Activated CD4-positive, CD25-positive, alpha-beta regulatory T cell treated with anti-CD3 and anti-CD28 coated beads, Interleukin-2, amount 50 U/mL, for 72 hours (primary cell): ENCODE results near the gene SGTB.
"Not testable (repeated sequence)": the region's sequence is repeated elsewhere in the genome, so short reads cannot be mapped to it uniquely, and the experiment has no call there.

ENCODE experiments used
- DNase-seq: peaks from one replicate; pipeline ENCODE4 v3.0.0; 2021

The SGTB gene

DNA sequence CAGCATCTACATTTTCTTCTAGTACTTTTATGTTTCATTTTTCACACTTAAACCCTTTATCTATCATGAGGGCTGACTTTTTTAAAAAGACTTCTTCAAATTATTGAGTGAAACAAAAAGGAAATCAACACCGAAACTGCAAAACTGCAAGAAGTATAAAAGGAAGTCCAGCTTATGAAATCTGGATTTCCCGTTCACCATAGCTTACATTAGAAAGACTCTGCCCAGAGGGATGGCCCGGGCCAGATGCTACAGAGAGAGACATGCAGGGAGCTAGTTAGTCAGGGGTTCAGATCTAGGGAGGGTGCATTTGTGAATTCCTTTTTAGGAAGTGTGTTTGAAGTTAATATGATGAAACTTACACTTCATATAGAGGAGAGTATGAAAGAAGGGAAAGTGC is 10.1 kb upstream of the SGTB start:
- not testable (repeated sequence) for DNase-seq

DNA sequence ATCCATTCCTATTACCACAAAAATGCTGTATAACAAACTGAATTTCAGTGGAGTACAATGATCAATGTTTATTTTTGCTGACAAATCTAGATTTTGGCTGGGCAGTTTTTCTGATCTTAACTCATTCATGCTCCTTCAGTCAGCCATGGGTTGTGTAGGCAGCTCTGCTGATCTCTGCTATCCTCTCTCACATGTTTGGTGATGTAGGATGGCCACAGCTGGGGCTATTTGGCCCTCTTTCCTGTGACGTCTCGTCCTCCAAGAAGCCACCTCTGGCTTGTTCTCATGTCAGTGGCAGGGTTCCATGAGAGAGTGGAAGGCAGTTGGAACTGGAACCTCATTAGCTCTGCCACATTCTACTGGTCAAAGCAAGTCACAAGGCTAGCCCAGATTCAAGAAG is 9.0 kb upstream of the SGTB start:
- no peak for DNase-seq

DNA sequence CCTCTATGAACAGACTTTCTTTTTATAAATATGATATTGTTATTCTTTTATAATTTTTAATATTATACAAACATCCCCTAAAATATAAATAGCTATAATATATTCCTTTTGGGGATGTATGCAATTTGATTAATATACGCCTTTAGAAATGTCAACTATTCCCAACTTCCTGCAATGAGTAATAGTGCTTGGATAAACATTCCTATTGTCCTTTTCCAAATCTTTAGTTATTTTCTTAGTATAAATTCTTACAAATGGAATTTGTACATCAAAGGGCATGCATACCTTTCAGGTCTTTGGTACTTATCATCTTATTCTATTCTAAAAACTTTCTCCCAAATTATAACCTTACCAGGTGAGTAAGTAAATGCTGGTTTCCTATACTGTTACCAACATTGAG is 6.3 kb upstream of the SGTB start:
- DNase-seq: no peak

DNA sequence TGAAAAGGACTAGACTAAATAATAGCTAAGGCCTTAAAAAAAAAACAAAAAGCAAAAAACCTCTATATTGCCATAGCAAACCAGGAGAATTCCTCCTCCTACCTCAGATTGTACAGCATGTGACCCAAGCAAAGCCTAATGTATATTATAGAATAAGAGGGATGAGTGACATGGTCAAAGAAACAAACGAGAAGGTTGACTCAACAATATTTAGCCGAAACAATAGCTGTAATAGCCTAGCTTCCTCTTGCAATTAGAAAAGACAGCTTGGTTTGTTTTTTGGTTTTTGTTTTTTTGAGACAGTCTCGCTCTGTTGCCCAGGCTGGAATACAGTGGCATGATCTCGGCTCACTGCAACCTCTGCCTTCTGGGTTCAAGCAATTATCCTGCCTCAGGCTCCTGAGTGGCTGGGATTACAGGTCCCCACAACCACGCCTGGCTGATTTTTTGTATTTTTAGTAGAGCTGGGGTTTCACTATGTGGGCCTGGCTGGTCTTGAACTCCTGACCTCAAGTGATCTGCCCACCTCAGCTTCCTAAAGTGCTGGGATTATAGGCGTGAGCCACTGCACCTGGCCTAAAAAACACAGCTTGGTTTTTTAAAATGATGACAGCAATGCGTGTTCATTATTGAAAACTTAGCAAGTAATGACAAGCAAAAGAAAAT is 5.7 kb upstream of the SGTB start:
- DNase-seq: no peak

DNA sequence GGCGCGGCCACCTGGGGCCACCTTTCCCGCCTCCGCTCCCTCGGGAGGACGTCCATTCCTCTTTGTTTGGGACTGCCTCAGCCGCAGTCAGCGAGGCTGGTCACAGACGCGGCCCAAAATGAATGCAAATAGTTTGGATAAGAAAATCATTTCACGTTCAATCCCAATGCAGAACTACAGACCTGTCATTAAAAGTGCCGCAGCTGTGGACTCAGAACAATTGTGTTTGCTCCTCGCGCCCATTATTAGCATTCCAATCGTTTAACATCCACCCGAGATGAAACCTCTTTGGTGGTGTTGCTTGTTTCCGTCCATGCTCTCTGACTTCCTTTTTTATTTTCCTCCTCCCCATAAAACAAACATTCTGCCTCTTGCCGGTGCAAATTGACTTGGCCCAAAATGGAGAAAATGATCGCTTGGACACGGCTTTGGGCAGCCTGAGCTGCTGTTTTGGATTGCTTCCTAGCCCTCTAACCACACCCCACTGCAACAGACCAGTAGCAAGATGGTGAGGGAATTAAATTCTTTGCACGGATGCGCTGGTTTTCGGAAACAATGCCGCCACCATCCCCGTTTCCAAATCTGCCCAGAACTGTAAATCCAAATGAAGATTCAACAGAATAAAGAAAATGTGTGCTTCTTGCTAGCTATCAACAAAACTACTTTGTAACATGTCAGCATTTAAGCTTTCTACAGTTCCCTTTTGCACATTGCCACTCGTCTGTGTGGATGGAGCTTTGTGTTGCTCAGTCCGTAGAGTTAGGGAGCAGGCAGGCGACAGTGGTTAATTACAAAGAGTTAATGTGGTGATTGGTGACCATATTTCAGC is 880 bp upstream of the SGTB start:
- no peak for DNase-seq

DNA sequence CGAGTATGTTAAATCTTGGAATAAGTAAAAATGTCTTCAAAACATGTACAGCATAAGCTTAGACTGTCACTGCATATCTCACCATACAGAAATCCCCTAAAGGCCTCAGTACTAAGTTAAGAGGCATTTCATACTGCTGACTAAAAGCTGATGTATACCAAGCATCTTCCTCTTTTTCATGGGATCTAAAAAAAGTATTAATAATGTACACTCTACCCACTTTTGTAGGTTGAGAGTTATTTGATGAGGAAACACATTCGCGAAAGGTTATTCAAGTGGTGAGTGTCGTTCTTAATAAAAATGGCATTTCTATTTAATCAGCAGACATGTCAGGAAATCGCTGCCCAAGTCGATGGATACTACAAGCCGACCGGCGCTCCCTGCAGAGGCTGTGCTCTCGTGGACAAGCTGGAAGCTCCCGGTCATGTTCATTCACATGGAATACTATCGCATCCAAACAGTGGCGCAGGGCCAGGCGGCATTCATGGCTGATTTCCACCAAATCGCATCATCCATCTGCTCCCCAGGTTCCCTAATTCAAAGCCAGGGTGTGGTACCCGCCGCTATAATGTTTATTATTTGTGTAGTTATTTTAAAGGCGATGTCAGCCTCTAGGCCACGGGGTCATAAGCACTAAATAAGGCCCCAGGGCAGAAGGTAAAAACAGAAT is 724 bp downstream of the SGTB start:
- DNase-seq: peak; percentile 41

DNA sequence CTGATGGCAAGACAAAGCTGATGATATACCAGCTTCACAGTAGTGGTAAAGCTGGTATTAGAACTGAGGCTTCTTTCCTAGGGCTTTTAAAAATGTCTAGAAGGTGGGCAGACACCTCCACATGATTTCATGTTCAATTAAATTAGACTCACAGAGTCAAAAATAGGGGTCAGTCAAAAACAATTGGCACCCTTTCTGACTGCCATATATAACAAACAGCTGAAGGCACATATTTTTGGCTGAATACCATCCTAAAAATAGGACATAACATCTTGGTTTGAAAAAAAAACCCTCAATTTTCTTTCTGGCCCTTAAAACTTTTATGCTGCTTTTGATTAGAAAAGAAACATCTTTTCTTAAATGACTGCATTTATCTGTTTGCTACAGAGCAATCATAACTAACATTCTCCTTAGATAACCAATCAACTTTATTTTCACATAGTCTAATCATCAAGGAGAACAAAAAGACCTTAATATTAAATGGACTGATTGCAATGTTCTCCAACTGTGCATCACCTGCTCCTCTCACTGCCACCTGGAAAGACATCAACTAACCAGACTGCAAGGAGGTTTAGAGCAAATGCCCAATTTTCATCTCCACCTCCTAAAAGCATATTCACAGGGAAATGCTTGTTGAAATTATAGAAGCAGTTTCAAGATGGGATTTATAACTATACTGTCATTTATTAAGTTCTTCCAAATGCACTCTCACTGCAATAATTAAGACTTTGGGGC is 3.2 kb downstream of the SGTB start:
- no peak for DNase-seq

DNA sequence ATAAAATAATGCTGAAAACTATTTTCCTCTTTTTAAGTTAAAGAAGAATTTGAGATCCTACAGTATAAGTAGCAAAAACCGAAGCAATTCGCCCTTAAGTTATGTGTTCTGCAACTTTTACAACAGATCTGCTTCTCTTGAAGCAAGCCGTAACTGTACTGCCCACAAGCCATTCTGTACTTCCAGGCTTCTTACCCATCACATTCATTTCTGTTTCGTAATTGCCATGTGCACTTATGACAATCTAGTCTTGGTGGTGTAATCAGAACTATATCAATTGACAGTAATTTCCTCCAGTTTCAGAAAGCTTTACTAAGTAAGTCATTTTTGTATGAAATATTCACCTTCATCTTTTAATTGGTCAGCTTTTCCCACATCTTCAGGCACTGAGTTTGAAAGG is 13.8 kb downstream of the SGTB start:
- DNase-seq: no peak

DNA sequence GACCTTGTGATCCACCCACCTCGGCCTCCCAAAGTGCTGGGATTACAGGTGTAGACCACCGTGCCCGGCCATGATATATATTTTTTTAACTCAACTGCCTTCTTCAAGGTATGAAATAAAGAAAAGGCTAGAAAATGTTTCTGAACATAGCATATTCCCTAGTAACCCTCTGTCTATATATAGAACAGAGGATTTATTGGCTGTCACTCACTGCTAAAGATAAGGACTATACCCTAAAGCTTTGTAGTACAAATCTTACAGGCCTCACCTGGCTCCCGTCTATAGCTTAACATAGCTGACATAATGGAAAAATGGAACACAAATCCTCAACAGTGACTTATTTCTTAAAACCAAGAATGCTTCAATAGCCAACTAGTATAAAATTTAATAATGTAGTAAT is 14.2 kb downstream of the SGTB start:
- no peak for DNase-seq

DNA sequence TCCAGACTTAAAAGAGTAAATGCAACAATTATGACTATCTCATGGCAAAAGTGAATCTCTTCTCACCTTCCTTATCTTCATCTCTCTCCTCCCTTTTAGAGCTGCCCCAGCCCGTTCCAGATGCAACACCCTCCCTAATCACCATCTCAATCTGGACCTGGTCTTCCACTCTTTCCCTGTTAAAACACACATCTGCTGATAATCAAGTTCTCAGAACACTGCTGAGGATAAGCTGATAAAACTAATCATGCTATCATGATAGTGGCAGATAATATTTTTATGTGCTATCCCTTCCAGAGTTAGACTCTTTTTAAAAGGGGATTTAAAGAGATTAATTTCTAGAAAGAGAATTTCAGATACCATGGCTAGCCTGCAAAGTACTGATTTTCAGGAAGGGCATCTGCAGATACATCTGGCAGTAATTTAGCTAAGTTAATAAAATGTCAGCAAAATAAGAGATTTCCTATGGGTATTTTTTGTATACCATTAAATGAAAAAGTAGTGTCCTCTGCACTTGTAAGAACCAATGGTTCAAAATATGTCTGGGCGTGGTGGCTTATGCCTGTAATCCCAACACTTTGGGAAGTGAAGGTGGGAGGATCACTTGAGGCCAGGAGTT is 17.2 kb downstream of the SGTB start:
- no peak for DNase-seq

DNA sequence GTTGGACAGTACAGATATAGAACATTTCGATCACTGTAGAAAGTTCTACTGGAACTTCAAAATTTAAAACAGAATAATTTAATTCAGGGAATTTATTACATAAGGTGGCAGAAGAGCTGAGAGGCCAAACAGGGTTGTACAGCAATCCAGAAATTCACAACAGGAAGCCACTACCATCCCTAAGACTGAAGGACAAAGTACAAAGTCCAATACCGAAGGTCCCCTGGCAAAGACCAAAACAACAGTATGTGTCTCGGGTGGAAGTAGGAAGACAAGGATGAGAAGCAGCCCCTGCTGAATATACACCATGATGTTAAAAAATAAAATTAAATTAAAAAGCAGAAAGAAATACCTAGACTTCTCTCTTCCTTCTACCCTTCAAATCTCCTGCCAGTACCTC is 19.9 kb downstream of the SGTB start:
- no peak for DNase-seq

DNA sequence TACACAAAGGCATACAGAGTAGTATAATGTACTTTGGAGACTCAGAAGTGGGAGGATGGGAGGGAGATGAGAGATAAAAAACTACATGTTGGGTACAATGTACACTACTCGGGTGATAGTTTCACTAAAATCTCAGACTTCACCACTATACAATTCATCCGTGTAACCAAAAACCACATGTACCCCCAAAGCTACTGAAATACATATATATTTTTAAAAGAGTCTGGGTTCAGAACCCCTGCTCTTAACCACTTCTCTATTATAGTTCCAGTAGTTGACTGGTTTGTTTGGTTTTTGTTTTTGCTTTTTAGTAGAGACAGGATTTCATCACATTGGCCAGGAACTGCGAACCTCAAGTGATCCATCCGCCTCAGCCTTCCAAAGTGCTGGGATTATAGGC is 22.6 kb downstream of the SGTB start:
- DNase-seq: no peak

DNA sequence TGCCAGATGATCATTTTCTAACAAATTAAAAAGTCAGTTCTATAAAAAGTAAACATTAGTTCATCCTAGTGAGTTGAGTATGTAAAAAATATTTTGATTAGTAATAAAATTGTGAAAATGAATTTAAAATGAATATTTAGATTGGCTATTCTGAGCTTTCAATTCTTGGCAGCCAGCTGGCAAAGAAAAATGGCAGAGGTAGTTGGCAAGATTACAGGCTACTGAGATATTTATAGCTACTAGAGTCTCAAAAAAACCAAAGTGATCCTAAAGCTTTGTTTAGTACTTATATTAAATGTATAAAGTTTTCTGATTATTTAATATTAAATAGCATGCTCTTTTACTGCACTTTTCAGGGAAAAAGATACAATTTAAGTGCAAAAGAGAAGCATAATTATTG is 25.0 kb downstream of the SGTB start:
- DNase-seq: no peak

DNA sequence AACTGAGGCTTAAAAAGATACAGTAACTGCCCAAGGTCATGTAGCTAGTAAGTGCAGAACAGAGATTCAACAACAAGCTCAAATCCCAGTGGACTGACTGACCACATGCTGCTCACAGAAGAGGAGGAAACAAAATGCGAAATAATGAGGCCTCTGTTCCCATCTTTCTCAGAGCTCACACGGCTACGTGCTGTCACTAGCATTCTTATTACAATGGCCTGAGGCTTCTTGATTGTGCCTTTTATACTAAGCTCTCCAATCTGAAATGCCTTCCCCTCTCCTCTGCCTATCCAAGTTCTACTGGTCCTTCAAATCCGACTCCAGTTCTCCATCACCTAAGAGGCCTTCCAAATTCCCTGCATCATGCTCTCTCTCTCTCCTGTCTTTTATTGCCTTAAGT is 26.0 kb downstream of the SGTB start:
- no peak for DNase-seq

DNA sequence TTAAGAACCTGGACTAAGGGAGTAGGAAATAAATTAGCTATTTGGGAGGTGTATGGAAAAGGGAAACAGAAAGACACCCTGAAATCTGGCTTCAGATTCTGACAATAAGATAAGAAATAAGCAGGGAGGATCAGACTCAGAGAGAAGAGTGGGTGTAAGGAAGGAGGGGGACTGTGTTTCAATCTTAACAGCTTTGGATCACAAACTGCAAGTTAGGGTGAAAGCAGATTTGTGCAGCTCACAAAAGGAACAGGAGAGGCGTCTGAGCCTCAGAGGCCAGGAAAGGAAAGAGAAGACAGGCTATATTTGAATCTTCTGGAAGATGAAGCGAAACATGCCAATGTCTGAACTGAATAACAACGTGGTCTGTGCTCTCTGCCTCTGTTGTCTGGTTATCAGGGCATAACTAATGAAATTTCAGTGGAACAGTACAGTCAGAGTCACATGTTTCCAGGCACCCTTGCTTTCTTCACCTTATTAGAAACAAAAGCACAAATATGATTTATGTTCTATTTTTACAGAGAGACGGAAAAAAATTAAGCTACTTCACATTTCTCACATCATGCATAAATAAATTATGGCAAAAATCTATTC is 26.6 kb downstream of the SGTB start:
- no peak for DNase-seq

DNA sequence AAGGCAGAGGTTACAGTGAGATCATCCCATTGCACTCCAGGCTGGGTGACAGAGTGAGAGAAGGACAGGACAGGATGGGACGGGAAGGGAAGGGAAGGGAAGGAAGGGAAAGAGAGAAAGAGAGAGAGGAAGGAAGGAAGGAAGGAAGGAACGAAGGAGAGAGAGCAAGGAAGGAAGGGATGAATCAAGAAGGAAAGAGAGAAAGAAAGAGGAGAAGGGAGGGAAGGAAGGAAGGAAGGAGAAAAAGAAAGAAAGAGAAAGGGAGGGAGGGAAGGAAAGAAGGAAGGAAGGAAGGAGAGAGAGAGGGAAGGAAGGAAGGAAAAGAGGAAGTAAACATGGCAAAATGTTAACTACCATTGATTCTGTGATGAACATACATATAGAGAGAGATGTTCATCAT is 28.8 kb downstream of the SGTB start:
- no peak for DNase-seq

DNA sequence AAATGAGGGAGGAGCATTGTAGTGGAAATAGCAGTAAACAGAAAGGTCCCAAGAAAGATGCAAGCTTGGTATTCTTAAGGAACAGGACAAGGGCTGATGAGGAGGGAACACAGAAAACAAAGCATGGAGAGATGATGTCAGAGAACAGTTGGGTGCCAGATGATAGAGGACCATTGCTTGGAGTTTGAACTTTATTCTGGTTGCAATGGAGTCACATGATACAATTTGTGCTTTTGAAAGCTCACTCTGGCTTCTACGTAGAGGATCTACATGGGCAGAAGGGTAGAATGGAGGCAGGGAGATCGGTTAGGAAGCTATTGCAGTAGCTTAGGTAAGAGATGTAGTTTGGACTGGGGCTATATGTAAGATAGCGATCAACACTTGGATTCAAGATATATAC is 39.8 kb downstream of the SGTB start:
- no peak for DNase-seq

DNA sequence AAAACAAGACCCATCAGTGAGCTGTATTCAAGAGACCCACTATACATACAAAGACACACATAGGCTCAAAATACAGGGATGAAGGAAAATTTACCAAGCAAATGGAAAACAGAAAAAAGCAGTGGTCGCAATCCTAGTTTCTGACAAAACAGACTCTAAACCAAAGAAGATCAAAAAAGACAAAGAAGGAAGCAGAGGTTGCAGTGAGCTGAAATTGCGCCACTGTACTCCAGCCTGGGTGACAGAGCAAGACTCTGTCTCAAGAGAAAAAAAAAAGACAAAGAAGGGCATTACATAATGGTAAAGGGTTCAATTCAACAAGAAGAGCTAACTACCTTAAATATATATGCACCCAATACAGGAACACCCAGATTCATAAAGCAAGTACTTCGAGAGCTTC is 45.9 kb downstream of the SGTB start:
- not testable (repeated sequence) for DNase-seq

DNA sequence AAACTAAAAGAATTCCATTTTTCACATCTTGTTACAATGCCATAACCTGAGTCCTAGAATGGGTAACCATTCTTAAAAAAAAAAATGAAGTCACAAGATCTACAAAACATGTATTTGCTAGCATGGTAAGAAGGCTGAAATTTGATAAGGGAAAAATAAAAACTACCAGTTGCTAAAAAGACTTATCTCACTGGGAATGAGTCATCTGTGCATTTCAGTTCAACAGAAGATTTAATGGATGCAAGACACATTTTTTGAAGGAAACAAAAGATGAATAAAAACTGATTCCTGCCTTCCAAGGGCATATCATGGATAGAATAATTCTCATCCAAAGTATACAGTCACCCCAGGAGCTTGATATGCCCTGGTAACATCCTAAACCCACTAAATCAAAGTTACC is 47.2 kb downstream of the SGTB start:
- DNase-seq: no peak

DNA sequence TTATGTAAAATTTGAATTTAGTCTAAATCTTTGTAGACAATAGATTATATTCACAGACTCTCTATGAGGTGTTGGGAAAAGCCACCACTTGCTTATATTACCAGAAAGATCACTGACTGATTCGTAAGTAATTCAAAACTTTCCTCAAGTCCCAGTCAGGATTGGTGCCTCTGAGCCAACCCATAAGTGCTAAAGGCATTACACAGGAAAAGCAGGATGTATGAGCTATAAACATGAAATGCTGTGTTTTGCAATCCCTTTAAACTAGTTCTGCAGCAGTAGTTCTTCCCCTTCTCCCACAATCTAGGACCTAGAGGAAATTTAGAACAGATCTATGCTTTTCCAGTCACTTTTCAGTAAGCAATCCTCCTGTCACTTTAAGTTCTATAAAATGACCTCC is 49.1 kb downstream of the SGTB start:
- no peak for DNase-seq

DNA sequence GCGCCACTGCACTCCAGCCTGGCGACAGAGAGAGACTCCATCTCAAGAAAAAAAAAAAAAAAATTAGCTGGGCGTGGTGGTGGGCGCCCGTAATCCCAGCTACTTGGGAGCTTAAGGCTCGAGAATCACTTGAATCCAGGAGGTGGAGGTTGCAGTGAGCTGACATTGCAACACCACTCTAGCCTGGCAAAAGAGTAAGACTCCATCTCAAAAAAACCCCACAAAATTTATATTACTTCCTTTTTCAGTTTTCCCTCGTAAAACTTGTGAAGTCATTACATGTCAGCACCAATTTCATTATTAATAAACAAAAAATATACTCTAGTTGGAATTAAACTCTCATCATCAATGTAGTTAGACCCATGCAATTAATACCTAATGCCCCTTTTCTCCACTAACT is 53.2 kb downstream of the SGTB start:
- no peak for DNase-seq

DNA sequence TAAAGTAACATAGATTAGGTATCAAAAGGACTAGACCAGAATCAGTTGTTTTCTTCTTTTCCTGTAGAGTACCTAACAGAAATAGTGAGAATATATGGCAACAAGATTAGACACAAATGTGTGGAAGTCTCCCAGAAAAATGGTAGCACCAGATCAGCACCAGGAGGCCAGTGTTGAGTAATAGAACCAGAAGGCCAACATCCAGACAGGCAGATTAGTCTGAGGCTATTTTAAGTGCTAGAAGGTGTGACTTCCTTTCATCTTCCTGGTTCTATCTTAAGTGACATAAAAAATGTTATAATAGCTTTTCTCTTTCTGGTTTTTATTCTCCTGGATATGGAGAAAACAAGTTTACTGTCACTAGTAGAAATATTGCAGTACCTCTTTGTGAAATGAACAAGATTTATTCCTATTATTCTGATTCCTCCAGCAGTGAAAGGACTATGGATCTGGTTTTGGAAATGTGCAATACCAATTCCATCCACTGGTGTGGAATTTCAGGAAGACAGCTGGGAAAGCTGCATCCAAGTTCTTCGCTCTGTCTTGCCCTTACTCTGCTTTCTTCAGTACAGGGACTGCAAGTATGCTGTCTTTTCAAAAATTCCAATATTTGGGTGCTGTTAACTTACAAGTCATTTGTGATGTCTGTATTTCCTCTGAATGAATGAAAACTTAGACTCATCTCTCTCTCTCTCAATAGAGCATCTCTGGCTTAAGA is 57.9 kb downstream of the SGTB start:
- no peak for DNase-seq
